ENCODE data around the gene L3MBTL4. TPM values are rescaled to one million over a fixed set of nuclear protein-coding genes. Genes with fewer than 3 reads are reported as not detected.

Gene L3MBTL4
- polyA plus RNA-seq, 4 donors = 1.1 to 5.9 (median 5.2) TPM

- no peak for DNase-seq (ENCODE audit: low read depth in 4 of 4, low spot score in 3 of 4)
Observed at GRCh38 chr18:6367208-6367607, 47.5 kb downstream of the L3MBTL4 start.

GRCh38 chr18:6366776-6367175, 47.9 kb downstream of the L3MBTL4 start:
- DNase-seq (ENCODE audit: low read depth in 4 of 4, low spot score in 3 of 4) = no peak

- DNase-seq (ENCODE audit: low read depth in 4 of 4, low spot score in 3 of 4) = no peak
Observed at GRCh38 chr18:6365385-6365784, 49.3 kb downstream of the L3MBTL4 start.

DNA sequence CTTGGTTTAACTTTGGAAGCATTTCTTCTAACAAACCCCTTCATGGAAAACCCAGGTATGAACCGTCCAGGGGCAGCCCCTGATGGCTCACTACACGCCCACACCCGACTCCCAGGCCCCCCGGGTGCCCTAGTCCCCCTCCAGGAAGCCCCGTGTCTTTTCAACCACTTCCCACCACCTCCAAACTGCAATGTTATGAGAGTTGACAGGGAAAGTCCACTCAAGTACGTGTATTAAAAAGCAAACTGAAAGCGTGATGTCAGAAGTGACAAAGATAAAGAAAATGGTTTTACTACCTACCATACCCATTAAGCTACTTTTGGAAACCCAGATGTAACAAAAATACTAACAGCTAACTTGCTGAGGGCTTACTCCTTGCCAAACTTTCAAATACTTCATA, 51.5 kb downstream of the L3MBTL4 start:
- no peak for DNase-seq (ENCODE audit: low read depth in 4 of 4, low spot score in 3 of 4)

DNA sequence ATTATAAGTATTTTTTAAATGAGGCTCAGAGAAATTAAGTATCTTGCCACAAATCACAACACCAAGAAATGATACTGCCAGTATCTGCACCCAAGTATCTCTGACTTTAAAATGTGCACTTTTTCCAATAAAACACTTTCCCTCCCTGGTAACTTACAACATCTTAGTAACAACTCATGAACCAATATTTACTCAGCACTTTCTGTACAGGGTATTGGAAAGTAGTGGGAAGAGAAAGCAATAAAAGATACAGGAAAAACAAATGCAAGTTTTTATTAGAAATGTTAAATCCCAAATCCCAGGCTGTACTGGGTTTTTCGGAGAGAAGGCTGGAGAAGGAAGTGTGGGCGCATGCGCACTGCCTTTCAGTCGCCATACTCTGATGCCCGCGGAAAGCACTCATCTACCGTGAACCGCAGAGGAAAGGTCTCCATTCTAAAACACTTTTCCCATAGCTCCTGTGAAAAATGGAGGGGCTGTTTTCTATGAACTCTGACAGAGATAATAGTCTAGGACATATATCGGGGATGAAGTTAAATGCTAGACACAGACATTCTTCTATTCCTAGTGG, 52.1 kb downstream of the L3MBTL4 start:
- no peak for DNase-seq (ENCODE audit: low read depth in 4 of 4, low spot score in 3 of 4)

- no peak for DNase-seq (ENCODE audit: low read depth in 4 of 4, low spot score in 3 of 4)
Observed at GRCh38 chr18:6357668-6358067, 57.0 kb downstream of the L3MBTL4 start.

DNA sequence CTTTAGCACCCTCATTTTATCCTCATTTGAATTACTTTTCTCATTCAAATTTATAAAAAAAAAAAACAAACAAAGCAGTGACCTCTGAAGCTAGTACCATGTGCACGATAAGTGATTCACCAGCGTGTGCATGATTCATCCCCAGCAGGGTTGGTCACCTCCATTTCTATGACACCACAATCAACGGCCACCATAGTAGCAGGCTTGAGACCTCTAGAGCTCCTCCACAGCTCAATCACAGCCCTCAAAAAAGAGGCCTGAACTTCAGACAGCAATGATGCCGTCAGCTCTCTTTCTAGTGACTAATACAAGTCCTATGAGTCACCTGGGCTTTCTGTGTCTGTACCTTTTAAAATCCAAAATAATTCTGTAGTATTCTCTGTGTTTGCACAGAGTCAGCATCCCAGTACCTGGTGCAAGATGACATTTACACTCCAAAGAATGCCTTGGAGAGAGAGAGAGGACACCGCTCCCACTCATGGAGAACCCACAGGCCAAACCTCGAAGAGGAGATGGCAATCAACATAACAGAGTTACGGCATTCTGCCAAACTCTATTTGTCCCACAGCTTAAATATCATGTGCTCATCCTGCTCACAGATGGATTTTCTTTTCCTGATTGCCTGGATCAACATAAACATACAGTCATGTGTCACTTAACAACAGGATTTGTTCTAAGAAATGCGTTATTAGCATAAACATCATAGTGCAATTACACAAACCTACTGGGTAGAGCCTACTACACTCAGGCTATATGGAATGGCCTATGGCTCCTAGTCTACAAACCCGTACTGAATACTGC, 58.7 kb downstream of the L3MBTL4 start:
- DNase-seq (ENCODE audit: low read depth in 4 of 4, low spot score in 3 of 4) = no peak

GRCh38 chr18:6352275-6352674, 62.4 kb downstream of the L3MBTL4 start:
- DNase-seq (ENCODE audit: low read depth in 4 of 4, low spot score in 3 of 4) = no peak

- DNase-seq (ENCODE audit: low read depth in 4 of 4, low spot score in 3 of 4) = no peak
Observed at GRCh38 chr18:6342990-6343389, 71.7 kb downstream of the L3MBTL4 start.

- no peak for DNase-seq (ENCODE audit: low read depth in 4 of 4, low spot score in 3 of 4)
Observed at GRCh38 chr18:6341709-6342108, 73.0 kb downstream of the L3MBTL4 start.

GRCh38 chr18:6341303-6341702, 73.4 kb downstream of the L3MBTL4 start:
- no peak for DNase-seq (ENCODE audit: low read depth in 4 of 4, low spot score in 3 of 4)

GRCh38 chr18:6340121-6340520, 74.6 kb downstream of the L3MBTL4 start:
- DNase-seq (ENCODE audit: low read depth in 4 of 4, low spot score in 3 of 4) = no peak

DNA sequence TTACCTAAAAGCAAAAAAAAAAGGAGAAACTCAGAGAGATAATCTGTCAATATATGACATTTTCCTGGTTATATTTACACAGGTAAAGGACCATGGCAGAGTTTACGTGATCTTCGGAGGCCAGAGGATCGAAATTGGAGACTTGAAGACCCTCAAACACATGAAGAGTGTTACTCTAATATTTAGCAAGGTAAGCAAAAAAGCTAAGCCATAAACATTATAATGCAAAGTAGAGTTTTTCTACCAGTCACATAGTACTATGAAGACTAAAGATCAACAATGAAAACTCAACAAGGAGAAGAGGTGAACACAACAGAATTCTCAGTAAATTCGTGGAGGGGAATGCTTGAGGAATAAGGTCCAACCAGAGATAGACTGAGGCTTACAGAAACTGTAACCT, 78.5 kb downstream of the L3MBTL4 start:
- no peak for DNase-seq (ENCODE audit: low read depth in 4 of 4, low spot score in 3 of 4)

- no peak for DNase-seq (ENCODE audit: low read depth in 4 of 4, low spot score in 3 of 4)
Observed at GRCh38 chr18:6333981-6334380, 80.7 kb downstream of the L3MBTL4 start.

DNA sequence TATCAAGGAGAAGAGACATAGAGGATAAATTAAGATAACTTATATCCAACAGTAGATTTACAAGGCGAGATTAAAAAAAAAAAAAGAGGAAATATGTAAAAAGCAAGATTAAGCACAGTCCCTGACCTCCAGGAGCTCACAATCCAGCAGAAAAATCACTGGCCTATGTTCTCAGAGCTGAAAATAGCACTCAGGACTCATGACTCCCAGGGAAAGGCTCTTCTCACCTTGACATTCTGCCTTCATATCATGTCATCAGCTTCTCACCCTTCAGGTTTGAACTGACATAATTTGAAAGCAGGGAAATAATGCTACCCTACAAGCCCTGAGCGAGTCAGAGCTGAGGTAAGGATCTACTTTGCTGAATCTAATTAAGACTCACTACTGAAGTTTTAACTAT, 82.8 kb downstream of the L3MBTL4 start:
- DNase-seq (ENCODE audit: low read depth in 4 of 4, low spot score in 3 of 4) = no peak

GRCh38 chr18:6330786-6331185, 83.9 kb downstream of the L3MBTL4 start:
- no peak for DNase-seq (ENCODE audit: low read depth in 4 of 4, low spot score in 3 of 4)

DNA sequence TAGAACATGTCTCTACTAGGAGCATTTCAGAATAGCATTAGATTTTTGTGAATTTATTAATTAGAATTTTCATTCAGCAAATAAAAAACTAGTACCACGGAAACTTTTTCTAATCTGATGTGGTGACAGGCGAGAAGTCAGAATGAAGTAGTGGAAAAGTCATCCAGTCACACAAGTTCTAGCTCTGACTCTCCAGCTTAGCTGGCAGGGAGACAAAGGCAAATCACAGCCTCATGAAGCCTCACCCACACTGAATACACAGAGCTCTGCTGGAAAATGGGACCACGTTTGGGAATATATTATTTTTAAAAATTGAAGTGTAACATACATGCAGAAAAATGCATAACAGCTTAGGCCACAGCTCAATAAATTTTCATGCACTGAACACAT, 86.1 kb downstream of the L3MBTL4 start:
- no peak for DNase-seq (ENCODE audit: low read depth in 4 of 4, low spot score in 3 of 4)

- no peak for DNase-seq (ENCODE audit: low read depth in 4 of 4, low spot score in 3 of 4)
Observed at GRCh38 chr18:6327895-6328620, 86.7 kb downstream of the L3MBTL4 start.

DNA sequence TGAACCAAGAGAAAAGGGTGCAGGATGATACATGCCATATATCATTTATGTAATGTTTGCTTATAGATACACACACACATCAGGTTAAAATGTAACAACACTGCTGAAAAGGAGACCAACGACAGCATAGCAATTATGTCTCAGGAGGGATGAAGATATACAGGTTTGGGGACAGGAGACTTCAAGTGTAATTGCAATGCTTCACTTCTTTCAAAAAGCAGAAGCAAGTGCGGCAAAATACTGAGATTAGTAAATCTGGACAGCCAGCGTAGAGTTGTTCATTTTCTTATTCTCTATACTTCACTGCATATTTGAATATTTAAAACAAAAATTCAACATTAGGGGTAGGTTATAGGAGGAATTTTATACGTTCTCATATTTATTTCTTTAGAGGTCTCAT, 87.2 kb downstream of the L3MBTL4 start:
- DNase-seq (ENCODE audit: low read depth in 4 of 4, low spot score in 3 of 4) = no peak

GRCh38 chr18:6326566-6326965, 88.1 kb downstream of the L3MBTL4 start:
- no peak for DNase-seq (ENCODE audit: low read depth in 4 of 4, low spot score in 3 of 4)

- no peak for DNase-seq (ENCODE audit: low read depth in 4 of 4, low spot score in 3 of 4)
Observed at GRCh38 chr18:6323319-6323889, 91.3 kb downstream of the L3MBTL4 start.
